Breast epithelium (tissue), 3 donors: ENCODE measurements around the gene LAMC1.

Experiments used
- CTCF ChIP-seq, 3 donors: fragments of 450-650 bp; IDR thresholded peaks; one replicate each; pipeline ENCODE4 v1.5.1; 2016 to 2017; ENCODE audit warnings: antibody characterized with exemption in 3 of 3, mild to moderate bottlenecking in 3 of 3, moderate library complexity in 3 of 3
- POLR2A ChIP-seq: fragments of 450-650 bp; IDR thresholded peaks from one replicate; pipeline ENCODE4 v1.6.1; 2016; ENCODE audit warnings: antibody characterized with exemption, mild to moderate bottlenecking, moderate library complexity

- TF ChIP-seq CTCF (IDR thresholded peaks at IDR 0.05): no peak
- no peak for TF ChIP-seq POLR2A
Observed at GRCh38 chr1:183164340-183164739, 141.1 kb downstream of the LAMC1 start.
